ENCODE measurements around the gene AQP12B.

The AQP12B gene

GRCh38 chr2:240647503-240648154, 35.1 kb downstream of the AQP12B start:
- DNase-seq, result no peak

- no peak for DNase-seq
Measured at GRCh38 chr2:240646900-240647502, 35.7 kb downstream of the AQP12B start.

- DNase-seq, result no peak
Measured at GRCh38 chr2:240646176-240646899, 36.3 kb downstream of the AQP12B start.

GRCh38 chr2:240645801-240646175, 36.9 kb downstream of the AQP12B start:
- no peak for DNase-seq

- DNase-seq, result no peak
Measured at GRCh38 chr2:240645346-240645745, 37.3 kb downstream of the AQP12B start.

GRCh38 chr2:240644859-240645301, 37.8 kb downstream of the AQP12B start:
- no peak for DNase-seq

GRCh38 chr2:240644171-240644651, 38.5 kb downstream of the AQP12B start:
- no peak for DNase-seq

GRCh38 chr2:240643811-240644150, 38.9 kb downstream of the AQP12B start:
- DNase-seq, result no peak

GRCh38 chr2:240643093-240643810, 39.4 kb downstream of the AQP12B start:
- DNase-seq, result no peak

- DNase-seq, result no peak
Measured at GRCh38 chr2:240642806-240643092, 39.9 kb downstream of the AQP12B start.

- DNase-seq, result no peak
Measured at GRCh38 chr2:240642061-240642805, 40.5 kb downstream of the AQP12B start.

GRCh38 chr2:240640939-240641338, 41.7 kb downstream of the AQP12B start:
- no peak for DNase-seq

- DNase-seq, result no peak
Measured at GRCh38 chr2:240639566-240639965, 43.1 kb downstream of the AQP12B start.

- DNase-seq, result no peak
Measured at GRCh38 chr2:240638512-240639160, 44.0 kb downstream of the AQP12B start.

- DNase-seq, result no peak
Measured at GRCh38 chr2:240637901-240638345, 44.8 kb downstream of the AQP12B start.

- no peak for DNase-seq
Measured at GRCh38 chr2:240637116-240637900, 45.4 kb downstream of the AQP12B start.

- DNase-seq, result no peak
Measured at GRCh38 chr2:240636563-240637115, 46.0 kb downstream of the AQP12B start.

GRCh38 chr2:240635998-240636547, 46.6 kb downstream of the AQP12B start:
- DNase-seq, result no peak

- DNase-seq, result no peak
Measured at GRCh38 chr2:240635121-240635997, 47.3 kb downstream of the AQP12B start.

GRCh38 chr2:240632306-240632721, 50.4 kb downstream of the AQP12B start:
- no peak for DNase-seq
